GM10266 (cell line): ENCODE results near the gene RB1.

Experiments
- DNase-seq: peaks from one replicate; pipeline ENCODE4 v3.0.0; 2012; ENCODE audit errors: extremely low spot score
- TF ChIP-seq, protein P1 (sequence below): IDR thresholded peaks from 2 replicates; pipeline ENCODE4 v1.5.1; 2012; ENCODE audit warnings: mild to moderate bottlenecking, low read depth; ENCODE audit not compliant: control insufficient read depth, insufficient read depth; ENCODE audit errors: missing control alignments

Gene RB1

GRCh38 chr13:48296528-48296927 lies 7.0 kb upstream of the RB1 start:
- TF ChIP-seq, protein P1, sequence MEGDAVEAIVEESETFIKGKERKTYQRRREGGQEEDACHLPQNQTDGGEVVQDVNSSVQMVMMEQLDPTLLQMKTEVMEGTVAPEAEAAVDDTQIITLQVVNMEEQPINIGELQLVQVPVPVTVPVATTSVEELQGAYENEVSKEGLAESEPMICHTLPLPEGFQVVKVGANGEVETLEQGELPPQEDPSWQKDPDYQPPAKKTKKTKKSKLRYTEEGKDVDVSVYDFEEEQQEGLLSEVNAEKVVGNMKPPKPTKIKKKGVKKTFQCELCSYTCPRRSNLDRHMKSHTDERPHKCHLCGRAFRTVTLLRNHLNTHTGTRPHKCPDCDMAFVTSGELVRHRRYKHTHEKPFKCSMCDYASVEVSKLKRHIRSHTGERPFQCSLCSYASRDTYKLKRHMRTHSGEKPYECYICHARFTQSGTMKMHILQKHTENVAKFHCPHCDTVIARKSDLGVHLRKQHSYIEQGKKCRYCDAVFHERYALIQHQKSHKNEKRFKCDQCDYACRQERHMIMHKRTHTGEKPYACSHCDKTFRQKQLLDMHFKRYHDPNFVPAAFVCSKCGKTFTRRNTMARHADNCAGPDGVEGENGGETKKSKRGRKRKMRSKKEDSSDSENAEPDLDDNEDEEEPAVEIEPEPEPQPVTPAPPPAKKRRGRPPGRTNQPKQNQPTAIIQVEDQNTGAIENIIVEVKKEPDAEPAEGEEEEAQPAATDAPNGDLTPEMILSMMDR: no peak
- DNase-seq: no peak

GRCh38 chr13:48297131-48297786 lies 6.3 kb upstream of the RB1 start:
- no peak for DNase-seq
- TF ChIP-seq, protein P1: no peak

GRCh38 chr13:48299591-48299990 lies 4.0 kb upstream of the RB1 start:
- DNase-seq: no peak
- TF ChIP-seq, protein P1: no peak

DNA sequence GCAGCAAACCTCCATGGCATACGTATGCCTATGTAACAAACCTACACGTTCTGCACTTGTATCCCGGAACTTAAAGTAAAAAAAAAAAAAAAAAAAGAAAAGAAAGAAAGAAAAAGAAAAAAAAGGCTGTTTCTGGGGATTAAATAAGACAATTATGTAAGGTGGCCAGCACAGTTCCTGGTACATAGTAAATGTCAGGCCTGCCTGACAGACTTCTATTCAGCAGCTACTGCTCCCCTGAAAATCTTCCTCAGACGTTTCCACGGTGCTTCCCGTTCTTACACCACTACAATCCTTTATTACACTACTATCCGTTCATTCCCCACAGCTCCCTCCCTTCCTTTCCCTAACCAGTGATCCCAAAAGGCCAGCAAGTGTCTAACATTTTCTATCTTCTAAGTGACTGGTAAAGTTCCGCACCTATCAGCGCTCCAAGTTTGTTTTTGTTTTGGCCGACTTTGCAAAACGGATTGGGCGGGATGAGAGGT lies 636 bp upstream of the RB1 start:
- no peak for DNase-seq
- TF ChIP-seq, protein P1: no peak

DNA sequence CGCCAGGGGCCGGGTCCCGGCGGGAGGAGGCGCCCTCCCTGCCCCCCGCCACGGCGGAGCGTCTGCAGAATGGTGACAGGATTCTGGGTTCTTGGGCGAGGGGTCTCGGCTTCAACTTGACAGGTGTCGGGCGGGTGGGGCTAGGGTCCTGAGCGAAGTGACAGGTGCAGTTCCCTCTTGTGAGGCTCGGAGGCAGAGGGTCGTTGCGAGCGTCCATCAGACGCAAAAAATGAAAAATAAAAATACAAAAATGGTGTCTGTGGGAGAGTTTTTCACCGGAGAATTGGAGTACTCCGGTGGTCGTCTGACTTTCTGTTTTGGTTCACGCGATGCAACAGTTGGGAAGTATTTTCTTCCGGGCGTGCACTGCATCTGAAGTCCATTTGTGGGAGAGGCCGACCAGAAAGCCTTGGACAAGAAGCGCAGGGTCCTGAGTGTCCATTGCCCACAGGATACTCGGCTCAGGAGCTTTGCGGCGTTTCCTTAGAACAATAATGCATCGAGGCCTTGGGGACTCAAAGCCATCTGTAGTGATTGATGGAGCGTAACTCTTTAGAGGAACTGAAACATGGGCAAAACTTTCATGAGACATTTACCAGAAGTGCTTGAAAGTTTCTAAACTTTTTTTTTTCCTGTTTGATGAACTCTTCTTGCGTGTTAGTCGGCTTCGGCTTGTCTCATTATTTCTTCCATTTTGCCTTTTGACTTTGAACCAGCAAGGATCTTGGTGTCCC lies 759 bp downstream of the RB1 start:
- DNase-seq: peak; percentile 88
- TF ChIP-seq, protein P1: no peak

DNA sequence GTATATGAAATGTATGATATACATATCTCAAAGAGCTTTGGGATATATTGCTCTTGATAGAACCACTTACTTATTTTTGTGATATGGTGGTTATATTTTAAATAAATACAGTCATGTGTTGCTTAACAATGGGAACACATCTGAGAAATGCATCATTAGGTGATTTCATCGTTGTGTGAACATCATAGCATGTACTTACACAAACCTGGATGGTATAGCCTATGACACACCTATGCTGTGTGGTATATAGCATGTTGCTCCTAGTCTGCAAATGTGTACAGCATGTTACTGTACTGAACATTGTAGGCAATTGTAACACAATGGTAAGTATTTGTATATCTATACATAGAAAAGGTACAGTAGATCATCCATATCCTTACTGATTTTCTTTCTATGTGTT lies 7.7 kb downstream of the RB1 start:
- TF ChIP-seq, protein P1: no peak

GRCh38 chr13:48315969-48316650 lies 12.6 kb downstream of the RB1 start:
- TF ChIP-seq, protein P1: no peak
- DNase-seq: no peak

More for the DNA sequence above, 7.7 kb downstream of the RB1 start:
- DNase-seq: no peak
